ENCODE measurements around the gene TSTD2.

TSTD2 gene

DNA sequence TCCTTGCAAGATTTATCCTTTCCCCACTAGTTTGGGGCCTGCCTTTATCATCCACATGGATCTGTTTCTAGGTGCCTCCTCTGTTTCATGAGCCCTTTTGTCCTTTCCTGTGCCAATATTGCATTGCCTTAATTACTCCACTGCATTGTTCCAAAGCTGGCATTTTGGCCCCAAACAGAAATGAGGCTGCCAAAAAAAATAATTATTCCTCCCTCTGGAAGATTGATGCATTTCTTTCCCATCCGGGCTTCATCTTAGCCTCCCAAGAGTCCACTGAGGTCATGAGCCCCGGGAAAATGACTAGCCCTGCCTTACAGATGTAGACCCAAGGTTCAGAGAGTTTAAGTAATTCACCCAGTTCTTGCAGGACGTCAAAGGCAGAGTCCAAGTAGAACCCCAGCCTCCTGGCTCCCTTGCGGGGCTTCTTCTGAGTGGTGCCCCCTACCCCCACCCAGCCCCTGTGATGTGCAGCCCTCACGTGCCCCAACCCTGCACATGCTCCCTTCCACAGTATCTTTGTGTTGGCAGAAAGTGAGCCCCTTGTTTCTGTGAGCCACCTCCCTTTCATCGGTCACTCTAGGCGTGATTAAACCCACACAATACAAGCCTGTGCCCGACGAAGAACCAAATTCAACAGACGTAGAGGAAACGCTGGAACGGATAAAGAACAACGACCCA is 69.6 kb downstream of the TSTD2 start:
- no peak for DNase-seq (ENCODE audit: low read depth, low spot score)

DNA sequence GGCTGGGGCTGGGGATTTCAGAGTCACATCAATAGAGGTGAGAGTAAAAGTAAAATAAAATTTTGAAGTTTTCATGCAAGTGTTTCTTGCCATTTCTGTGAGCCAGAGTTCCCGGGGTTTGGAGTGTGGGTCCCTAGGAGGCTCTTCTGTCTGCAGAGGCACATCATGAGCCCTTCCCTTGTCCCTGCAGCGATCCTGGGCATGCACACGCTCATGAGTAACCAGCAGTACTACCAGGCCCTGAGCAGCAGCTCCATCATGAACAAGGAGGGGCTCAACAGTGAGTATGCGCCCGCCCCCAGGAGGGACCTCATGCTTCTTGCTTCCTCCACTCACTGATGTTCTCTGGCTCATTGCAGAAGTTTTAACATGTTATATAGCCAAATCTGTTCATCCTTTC is 70.6 kb downstream of the TSTD2 start:
- no peak for DNase-seq (ENCODE audit: low read depth, low spot score)

DNA sequence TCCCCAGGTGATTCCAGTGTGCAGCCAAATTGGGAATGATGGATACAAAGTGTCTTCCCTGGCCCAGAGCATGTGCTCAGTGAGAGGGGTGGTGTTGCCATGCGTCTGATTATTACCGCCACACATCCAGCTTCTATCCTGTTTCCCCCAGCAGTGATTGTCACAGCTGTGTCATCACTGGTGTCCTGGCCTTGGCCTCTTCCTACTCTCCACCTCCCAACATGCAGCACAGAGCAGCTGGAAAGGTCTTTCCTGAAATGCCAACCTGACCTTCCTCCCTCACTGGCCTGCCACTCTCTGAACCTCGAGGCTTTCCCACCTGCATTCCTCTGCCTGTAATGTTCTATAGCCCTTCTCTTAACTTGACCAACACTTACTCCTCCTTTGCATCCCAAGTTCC is 71.7 kb downstream of the TSTD2 start:
- no peak for DNase-seq (ENCODE audit: low read depth, low spot score)

DNA sequence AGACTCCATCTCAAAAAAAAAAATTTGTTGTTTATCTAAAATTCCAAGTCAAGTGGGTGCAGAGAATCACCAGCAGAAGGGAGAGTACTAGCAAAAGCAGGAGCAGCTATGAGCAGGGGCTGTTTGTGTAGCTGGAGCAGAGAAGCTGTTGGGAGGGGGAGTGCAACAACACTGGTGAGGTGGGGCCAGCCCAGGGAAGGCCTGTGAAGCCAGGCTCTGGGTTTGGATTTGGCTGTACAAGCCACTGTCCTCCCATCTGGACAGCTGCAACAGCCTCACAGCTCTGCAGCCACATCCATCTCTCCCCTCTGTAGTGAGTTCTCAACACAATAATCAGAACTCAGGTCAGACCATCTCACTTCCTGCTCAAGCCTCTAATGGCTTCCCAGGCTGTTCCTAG is 72.3 kb downstream of the TSTD2 start:
- no peak for DNase-seq (ENCODE audit: low read depth, low spot score)

DNA sequence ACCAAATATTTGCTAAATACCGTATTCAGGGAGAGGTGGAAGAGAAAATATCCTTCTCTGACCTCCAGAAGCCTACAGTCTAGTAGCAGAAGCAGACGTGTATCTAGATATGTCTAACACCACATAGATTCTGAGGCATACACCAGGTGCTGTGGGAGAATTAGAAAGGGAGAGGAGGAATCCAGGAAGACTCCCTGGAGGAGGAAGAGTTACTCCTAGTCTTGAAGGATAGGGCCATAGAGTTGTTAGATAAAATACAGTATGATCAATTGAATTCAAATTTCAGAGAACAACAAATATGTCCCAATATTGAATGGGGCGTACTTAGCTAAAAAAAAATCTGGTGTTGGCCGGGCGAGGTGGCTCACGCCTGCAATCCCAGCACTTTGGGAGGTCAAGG is 73.0 kb downstream of the TSTD2 start:
- no peak for DNase-seq (ENCODE audit: low read depth, low spot score)

- no peak for DNase-seq (ENCODE audit: low read depth, low spot score)
These were observed 74.1 kb downstream of the TSTD2 start for GRCh38 chr9:97559111-97559514.

DNA sequence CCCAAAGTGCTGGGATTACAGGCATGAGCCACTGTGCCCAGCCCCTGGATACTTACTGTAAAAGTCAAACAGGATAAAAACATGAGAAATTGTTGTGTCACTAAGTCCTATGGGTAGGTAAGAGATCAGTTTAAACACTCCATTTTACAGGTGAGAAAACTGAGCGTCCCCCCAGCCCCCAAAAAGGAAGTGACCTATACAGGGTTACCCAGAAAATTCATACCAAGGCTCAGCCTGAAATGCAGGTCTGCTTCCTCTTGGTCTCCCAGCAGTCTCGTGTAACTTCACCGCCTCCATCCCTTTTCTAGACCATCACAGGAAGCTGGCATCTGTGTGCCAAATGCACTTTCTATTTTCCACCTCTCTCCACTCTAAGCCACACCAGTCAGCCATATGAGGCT is 74.5 kb downstream of the TSTD2 start:
- DNase-seq (ENCODE audit: low read depth, low spot score) = no peak

DNA sequence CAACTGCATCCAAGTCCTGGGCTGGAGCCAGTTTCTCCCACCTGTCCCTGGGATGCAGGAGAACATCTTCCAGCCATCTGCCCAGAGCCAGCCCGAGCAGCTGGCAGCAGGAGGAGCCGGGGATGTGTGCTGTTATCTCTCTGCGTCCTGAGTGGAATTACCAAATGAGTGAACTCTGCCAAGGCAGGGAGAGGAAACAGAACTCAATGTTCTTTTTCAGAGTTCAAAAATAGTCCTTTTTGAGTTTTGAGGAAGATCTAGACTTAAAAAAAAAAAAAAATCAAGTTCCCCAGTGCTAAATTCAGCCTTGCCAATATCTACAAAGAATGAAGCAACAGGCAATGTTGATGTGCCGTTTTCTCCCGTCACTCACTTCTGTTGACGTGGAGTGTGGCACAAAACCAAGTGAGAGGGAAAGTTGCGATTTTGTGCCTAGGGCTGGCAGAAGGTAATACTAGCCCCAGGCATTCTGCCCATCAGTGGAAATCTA is 75.5 kb downstream of the TSTD2 start:
- no peak for DNase-seq (ENCODE audit: low read depth, low spot score)

GRCh38 chr9:97556721-97557605 is 76.2 kb downstream of the TSTD2 start:
- DNase-seq (ENCODE audit: low read depth, low spot score) = no peak

- DNase-seq (ENCODE audit: low read depth, low spot score) = no peak
These were observed 77.0 kb downstream of the TSTD2 start for GRCh38 chr9:97556036-97556720.

DNA sequence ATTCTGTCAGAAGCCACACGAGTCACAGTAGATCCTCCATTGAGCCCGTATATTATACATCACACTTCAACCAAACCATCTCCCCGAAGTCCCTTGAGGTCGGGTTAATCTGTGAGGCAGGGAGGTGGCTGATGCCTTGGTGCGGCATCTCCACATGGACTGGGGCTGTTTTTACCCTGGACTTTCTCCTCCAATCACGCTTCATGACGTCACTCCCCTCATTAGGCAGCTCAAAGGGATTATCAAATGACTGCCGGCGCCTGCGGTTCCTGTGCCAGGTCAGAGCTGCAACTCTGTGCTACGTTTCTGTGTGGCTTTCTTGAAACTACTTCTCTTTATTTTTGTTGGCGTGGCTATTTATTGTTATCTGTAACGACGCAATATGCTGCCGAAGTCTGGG is 78.0 kb downstream of the TSTD2 start:
- no peak for DNase-seq (ENCODE audit: low read depth, low spot score)

DNA sequence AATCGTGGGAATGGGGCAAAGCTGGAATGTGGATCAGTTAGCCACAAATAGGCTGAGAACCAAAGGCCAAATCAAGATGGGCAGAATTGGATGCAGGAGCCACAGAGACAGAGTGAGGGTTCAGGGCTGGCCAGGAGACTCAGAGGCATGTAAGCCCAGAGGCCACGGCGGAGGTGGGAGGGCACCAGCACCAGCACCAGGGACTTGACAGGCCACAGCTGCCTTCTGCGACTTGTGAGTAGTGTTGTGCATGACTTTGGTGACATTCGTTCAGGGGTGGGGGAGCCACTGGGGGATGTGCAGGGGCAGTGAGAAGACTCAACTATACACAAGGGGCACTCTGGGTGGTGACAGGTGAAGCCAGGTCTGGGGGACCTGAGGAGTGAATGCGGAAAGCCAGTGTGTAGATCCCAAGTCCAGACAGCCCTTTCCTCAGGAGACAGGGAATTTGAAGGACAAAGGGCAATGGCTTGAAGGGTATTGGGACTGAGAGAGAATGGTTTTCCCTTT is 78.5 kb downstream of the TSTD2 start:
- no peak for DNase-seq (ENCODE audit: low read depth, low spot score)

- no peak for DNase-seq (ENCODE audit: low read depth, low spot score)
These were observed 79.3 kb downstream of the TSTD2 start for GRCh38 chr9:97553841-97554240.

- no peak for DNase-seq (ENCODE audit: low read depth, low spot score)
These were observed 80.0 kb downstream of the TSTD2 start for GRCh38 chr9:97553141-97553540.

GRCh38 chr9:97551308-97551707 is 81.9 kb downstream of the TSTD2 start:
- DNase-seq (ENCODE audit: low read depth, low spot score) = no peak

DNA sequence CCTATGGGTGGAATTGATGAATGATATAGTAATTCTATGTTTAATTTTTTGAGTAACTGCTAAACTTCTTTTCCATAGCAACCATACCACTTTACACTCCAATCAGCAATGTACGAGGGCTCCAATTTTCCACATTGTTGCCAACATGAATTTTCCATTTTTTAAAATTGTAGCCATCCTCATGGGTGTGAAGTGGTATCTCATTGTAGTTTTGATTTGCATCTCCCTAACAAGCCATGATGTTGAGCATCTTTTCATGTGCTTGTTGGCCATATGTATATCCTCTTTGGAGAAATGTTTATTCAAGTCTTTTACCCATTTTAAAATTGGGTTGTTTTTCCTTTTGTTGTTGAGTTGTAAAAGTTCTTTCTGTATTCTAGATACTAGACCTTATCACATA is 82.8 kb downstream of the TSTD2 start:
- DNase-seq (ENCODE audit: low read depth, low spot score) = no peak

Measured in activated CD4-positive, CD25-positive, alpha-beta regulatory T cell treated with anti-CD3 and anti-CD28 coated beads, Interleukin-2, amount 50 U/mL, for 16 hours (primary cell).